Stomach (tissue), 4 donors: Measurements from ENCODE around the gene CA7.

ENCODE experiments used
- CTCF ChIP-seq, 7 experiments: fragments of 450-650 bp in 4 of 7; fragments of 200-600 bp in 3 of 7; sonication (generic) in 3 of 7; IDR thresholded peaks; one replicate each; pipeline ENCODE4 v1.5.1; 2016 to 2019; ENCODE audit warnings: antibody characterized with exemption in 7 of 7, control low read depth in 2 of 7, mild to moderate bottlenecking in 1 of 7
- POLR2A ChIP-seq, 4 donors: fragments of 450-650 bp; IDR thresholded peaks; one replicate each; pipeline ENCODE4 v1.6.1; 2016; ENCODE audit warnings: antibody characterized with exemption in 4 of 4, control low read depth in 2 of 4, mild to moderate bottlenecking in 1 of 4, moderate library complexity in 1 of 4

- no peak for TF ChIP-seq POLR2A (IDR thresholded peaks at IDR 0.05)
- no peak for TF ChIP-seq CTCF (IDR thresholded peaks at IDR 0.05)
Observed at GRCh38 chr16:66832190-66832589, 12.0 kb upstream of the CA7 start.
